C4-2B (cell line): Measurements from ENCODE around the gene VEZF1.

ENCODE experiments used
- ZFX ChIP-seq: fragments of 450-650 bp; IDR thresholded peaks from 2 replicates; pipeline ENCODE4 v1.6.1; 2017
- TF ChIP-seq, protein P1 (sequence below): fragments of 450-650 bp; conservative IDR thresholded peaks from 2 replicates; pipeline ENCODE4 v1.5.1; 2017; ENCODE audit warnings: mild to moderate bottlenecking

DNA sequence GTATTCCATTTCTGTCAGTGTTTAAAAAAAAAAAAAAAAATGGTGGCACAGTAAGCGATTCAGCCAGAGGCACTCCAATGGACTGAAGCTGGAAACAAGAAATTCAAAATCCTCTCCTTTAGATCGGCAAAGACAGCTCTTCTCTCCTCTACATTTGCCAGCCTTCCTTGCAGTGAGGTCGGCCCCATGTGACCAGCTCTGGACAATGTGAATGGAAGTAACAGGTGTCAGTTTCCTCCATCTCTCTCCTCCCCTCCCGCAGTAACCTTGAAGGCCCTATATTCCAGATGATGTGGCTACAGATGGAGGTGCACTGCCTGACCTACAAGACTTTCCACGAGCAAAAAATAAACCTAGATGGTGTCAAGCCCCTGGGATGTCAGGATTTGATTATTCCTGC, 47.8 kb downstream of the VEZF1 start:
- TF ChIP-seq, protein P1, sequence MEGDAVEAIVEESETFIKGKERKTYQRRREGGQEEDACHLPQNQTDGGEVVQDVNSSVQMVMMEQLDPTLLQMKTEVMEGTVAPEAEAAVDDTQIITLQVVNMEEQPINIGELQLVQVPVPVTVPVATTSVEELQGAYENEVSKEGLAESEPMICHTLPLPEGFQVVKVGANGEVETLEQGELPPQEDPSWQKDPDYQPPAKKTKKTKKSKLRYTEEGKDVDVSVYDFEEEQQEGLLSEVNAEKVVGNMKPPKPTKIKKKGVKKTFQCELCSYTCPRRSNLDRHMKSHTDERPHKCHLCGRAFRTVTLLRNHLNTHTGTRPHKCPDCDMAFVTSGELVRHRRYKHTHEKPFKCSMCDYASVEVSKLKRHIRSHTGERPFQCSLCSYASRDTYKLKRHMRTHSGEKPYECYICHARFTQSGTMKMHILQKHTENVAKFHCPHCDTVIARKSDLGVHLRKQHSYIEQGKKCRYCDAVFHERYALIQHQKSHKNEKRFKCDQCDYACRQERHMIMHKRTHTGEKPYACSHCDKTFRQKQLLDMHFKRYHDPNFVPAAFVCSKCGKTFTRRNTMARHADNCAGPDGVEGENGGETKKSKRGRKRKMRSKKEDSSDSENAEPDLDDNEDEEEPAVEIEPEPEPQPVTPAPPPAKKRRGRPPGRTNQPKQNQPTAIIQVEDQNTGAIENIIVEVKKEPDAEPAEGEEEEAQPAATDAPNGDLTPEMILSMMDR = no peak
- TF ChIP-seq ZFX = no peak
